Head of caudate nucleus (tissue), 42 donors: ENCODE data around the gene RGS5.

Experiments used
- DNase-seq, 42 donors: peaks; one replicate each; pipeline versions ENCODE4 v3.0.0 to v3.0.0-alpha.2; 2020 to 2021; ENCODE audit warnings: mixed read lengths in 7 of 42
- intact Hi-C: fragments of 100-400 bp; cut with DNase I; formaldehyde crosslinking; loops from one replicate; pipeline ENCODE4 v1.15.0; 2022

Gene RGS5

GRCh38 chr1:163102590-163102989 lies 100.1 kb downstream of the RGS5 start:
- intact Hi-C loops: no loop called here
- no peak for DNase-seq

DNA sequence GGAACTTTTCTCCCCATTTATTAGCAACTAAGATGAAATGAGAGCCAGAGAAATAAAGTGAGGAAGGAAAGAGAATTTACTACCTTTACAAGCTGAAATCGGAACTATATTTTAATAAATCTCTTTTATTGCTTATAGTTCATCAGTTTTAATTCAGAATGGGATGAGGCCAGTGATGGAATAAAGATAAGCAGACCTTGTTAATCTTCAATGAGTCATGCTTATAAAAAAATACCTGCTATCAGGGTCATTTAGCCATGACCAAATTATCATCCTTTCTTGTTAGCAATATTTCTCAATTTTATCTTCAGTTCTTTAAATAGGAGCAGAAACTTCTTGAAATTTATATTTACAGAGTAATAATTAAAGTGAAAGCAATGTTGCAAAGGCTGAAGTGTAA lies 107.5 kb downstream of the RGS5 start:
- intact Hi-C loops: no loop called here
- no peak for DNase-seq

DNA sequence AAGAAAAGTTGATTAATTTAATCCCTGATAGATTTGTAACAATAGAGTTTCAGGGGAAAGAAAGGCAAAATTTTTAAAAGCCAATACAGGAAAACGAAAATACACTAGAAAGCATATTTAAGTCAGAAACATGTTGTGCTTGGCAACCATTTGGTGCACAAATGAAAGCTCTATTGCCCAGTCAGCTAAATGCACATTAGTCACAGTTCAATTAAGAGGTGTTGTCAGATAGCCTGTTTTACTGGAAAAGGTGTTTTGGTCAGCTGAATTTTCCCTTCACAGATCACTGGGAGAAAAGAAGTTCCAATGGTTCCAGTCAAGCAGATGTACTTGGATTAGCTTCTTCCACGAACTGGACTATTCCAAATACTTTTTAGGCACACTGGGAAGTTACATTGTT lies 108.1 kb downstream of the RGS5 start:
- intact Hi-C loops: no loop called here
- DNase-seq: no peak

- no peak for DNase-seq
- intact Hi-C loops: no loop called here
Observed at GRCh38 chr1:163094182-163094581, 108.5 kb downstream of the RGS5 start.

GRCh38 chr1:163093579-163093978 lies 109.1 kb downstream of the RGS5 start:
- no peak for DNase-seq
- intact Hi-C loops: no loop called here

DNA sequence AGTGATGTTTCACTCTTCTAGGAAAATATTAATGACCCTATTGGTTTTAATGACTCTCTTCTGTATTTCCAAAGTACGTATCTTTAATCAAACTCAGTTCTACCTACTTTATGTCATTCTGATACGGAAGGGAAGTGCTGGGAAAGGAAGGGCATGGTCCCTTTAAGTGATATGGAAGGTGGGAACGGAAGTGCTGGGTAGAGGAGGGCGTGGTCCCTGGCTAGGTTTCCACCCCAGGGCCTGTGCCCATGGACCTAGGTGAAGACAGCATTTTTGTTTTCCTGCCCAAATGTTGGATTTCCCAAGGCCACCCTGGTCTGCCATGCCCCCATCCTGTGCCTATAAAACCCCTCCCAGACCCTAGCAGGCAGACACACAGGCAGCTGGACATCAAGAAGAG lies 109.5 kb downstream of the RGS5 start:
- intact Hi-C loops: no loop called here

More for the DNA sequence above, 109.5 kb downstream of the RGS5 start:
- DNase-seq: no peak
